GM18861 (cell line): ENCODE results near the gene GALNT17.

Experiments used
- ATAC-seq: cut with Tn5 transposase; IDR thresholded peaks from one replicate; pipeline ENCODE4 v1.9.1; 2021; ENCODE audit not compliant: unreplicated experiment

The GALNT17 gene

GRCh38 chr7:71278257-71278656, 146.3 kb downstream of the GALNT17 start:
- no peak for ATAC-seq

- no peak for ATAC-seq
Observed at GRCh38 chr7:71281261-71281660, 149.3 kb downstream of the GALNT17 start.

- no peak for ATAC-seq
Observed at GRCh38 chr7:71283802-71284201, 151.9 kb downstream of the GALNT17 start.

- ATAC-seq, result no peak
Observed at GRCh38 chr7:71285571-71286145, 153.7 kb downstream of the GALNT17 start.

- ATAC-seq, result no peak
Observed at GRCh38 chr7:71286336-71286735, 154.4 kb downstream of the GALNT17 start.

GRCh38 chr7:71286924-71287323, 155.0 kb downstream of the GALNT17 start:
- ATAC-seq, result no peak

- ATAC-seq, result no peak
Observed at GRCh38 chr7:71290452-71290851, 158.5 kb downstream of the GALNT17 start.

- no peak for ATAC-seq
Observed at GRCh38 chr7:71298378-71298777, 166.4 kb downstream of the GALNT17 start.

GRCh38 chr7:71300086-71300485, 168.1 kb downstream of the GALNT17 start:
- no peak for ATAC-seq

- ATAC-seq, result no peak
Observed at GRCh38 chr7:71300603-71301002, 168.7 kb downstream of the GALNT17 start.

- no peak for ATAC-seq
Observed at GRCh38 chr7:71301167-71301566, 169.2 kb downstream of the GALNT17 start.

- ATAC-seq, result no peak
Observed at GRCh38 chr7:71303566-71303965, 171.6 kb downstream of the GALNT17 start.

- no peak for ATAC-seq
Observed at GRCh38 chr7:71308096-71308495, 176.2 kb downstream of the GALNT17 start.

- no peak for ATAC-seq
Observed at GRCh38 chr7:71311576-71311975, 179.6 kb downstream of the GALNT17 start.

GRCh38 chr7:71312755-71313490, 181.0 kb downstream of the GALNT17 start:
- ATAC-seq, result no peak

GRCh38 chr7:71313553-71313952, 181.6 kb downstream of the GALNT17 start:
- no peak for ATAC-seq

- ATAC-seq, result no peak
Observed at GRCh38 chr7:71320916-71321315, 189.0 kb downstream of the GALNT17 start.

- ATAC-seq, result no peak
Observed at GRCh38 chr7:71322201-71322600, 190.3 kb downstream of the GALNT17 start.

- ATAC-seq, result no peak
Observed at GRCh38 chr7:71323726-71324125, 191.8 kb downstream of the GALNT17 start.

GRCh38 chr7:71325151-71325550, 193.2 kb downstream of the GALNT17 start:
- ATAC-seq, result no peak

GRCh38 chr7:71326595-71326994, 194.7 kb downstream of the GALNT17 start:
- ATAC-seq, result no peak

GRCh38 chr7:71327946-71328345, 196.0 kb downstream of the GALNT17 start:
- ATAC-seq, result no peak
